ENCODE data around the gene CERKL. TPM values are rescaled to one million over a fixed set of nuclear protein-coding genes. Genes with fewer than 3 reads are reported as not detected.

Gene CERKL
- total RNA-seq, 1 donor from 2014 or later = not detected

GRCh38 chr2:181678861-181679543, 22.1 kb upstream of the CERKL start:
- DNase-seq (ENCODE audit: extremely low read depth, low read depth, low spot score) = no peak

- DNase-seq (ENCODE audit: extremely low read depth, low read depth, low spot score) = peak; percentile 42
Observed at GRCh38 chr2:181677912-181678586, 21.1 kb upstream of the CERKL start.

GRCh38 chr2:181675254-181675653, 18.3 kb upstream of the CERKL start:
- DNase-seq (ENCODE audit: extremely low read depth, low read depth, low spot score) = no peak

- DNase-seq (ENCODE audit: extremely low read depth, low read depth, low spot score) = no peak
Observed at GRCh38 chr2:181674461-181674860, 17.6 kb upstream of the CERKL start.

GRCh38 chr2:181673173-181673572, 16.3 kb upstream of the CERKL start:
- DNase-seq (ENCODE audit: extremely low read depth, low read depth, low spot score) = no peak

- no peak for DNase-seq (ENCODE audit: extremely low read depth, low read depth, low spot score)
Observed at GRCh38 chr2:181672255-181673008, 15.5 kb upstream of the CERKL start.

GRCh38 chr2:181670632-181671031, 13.7 kb upstream of the CERKL start:
- DNase-seq (ENCODE audit: extremely low read depth, low read depth, low spot score) = no peak

GRCh38 chr2:181667234-181667633, 10.3 kb upstream of the CERKL start:
- DNase-seq (ENCODE audit: extremely low read depth, low read depth, low spot score) = no peak

GRCh38 chr2:181662287-181662686, 5.4 kb upstream of the CERKL start:
- no peak for DNase-seq (ENCODE audit: extremely low read depth, low read depth, low spot score)

- DNase-seq (ENCODE audit: extremely low read depth, low read depth, low spot score) = no peak
Observed at GRCh38 chr2:181660181-181660580, 3.3 kb upstream of the CERKL start.

GRCh38 chr2:181658444-181658843, 1.5 kb upstream of the CERKL start:
- DNase-seq (ENCODE audit: extremely low read depth, low read depth, low spot score) = no peak

- DNase-seq (ENCODE audit: extremely low read depth, low read depth, low spot score) = no peak
Observed at GRCh38 chr2:181657379-181657778, 474 bp upstream of the CERKL start.

- DNase-seq (ENCODE audit: extremely low read depth, low read depth, low spot score) = no peak
Observed at GRCh38 chr2:181655519-181655918, 1.4 kb downstream of the CERKL start.

GRCh38 chr2:181649436-181649979, 7.4 kb downstream of the CERKL start:
- no peak for DNase-seq (ENCODE audit: extremely low read depth, low read depth, low spot score)

GRCh38 chr2:181648478-181649155, 8.3 kb downstream of the CERKL start:
- no peak for DNase-seq (ENCODE audit: extremely low read depth, low read depth, low spot score)

- no peak for DNase-seq (ENCODE audit: extremely low read depth, low read depth, low spot score)
Observed at GRCh38 chr2:181646415-181646987, 10.4 kb downstream of the CERKL start.

GRCh38 chr2:181643151-181643550, 13.8 kb downstream of the CERKL start:
- DNase-seq (ENCODE audit: extremely low read depth, low read depth, low spot score) = no peak

- no peak for DNase-seq (ENCODE audit: extremely low read depth, low read depth, low spot score)
Observed at GRCh38 chr2:181642086-181642485, 14.8 kb downstream of the CERKL start.

- DNase-seq (ENCODE audit: extremely low read depth, low read depth, low spot score) = no peak
Observed at GRCh38 chr2:181639686-181640085, 17.2 kb downstream of the CERKL start.

GRCh38 chr2:181632733-181633401, 24.0 kb downstream of the CERKL start:
- DNase-seq (ENCODE audit: extremely low read depth, low read depth, low spot score) = no peak
